ENCODE results near the gene AFF2.

- TF ChIP-seq POLR2A (IDR thresholded peaks at IDR 0.05; ENCODE audit: low read depth, low read length), result no peak
- no peak for TF ChIP-seq TAF1 (IDR thresholded peaks at IDR 0.05; ENCODE audit: borderline replicate concordance, low read depth, low read length)
- no peak for TF ChIP-seq POLR2AphosphoS5 (IDR thresholded peaks at IDR 0.05; ENCODE audit: low read depth, low read length)
Measured at GRCh38 chrX:148537556-148538182, 37.3 kb downstream of the AFF2 start.

Measured in GM12892 (cell line).